ENCODE measurements around the gene ALX3. TPM values are rescaled to one million over a fixed set of nuclear protein-coding genes. Genes with fewer than 3 reads are reported as not detected.

Gene ALX3
- total and polyA plus RNA-seq, 2 of the 4 experiments (the other 2 are of a cell fraction), result not detected

DNA sequence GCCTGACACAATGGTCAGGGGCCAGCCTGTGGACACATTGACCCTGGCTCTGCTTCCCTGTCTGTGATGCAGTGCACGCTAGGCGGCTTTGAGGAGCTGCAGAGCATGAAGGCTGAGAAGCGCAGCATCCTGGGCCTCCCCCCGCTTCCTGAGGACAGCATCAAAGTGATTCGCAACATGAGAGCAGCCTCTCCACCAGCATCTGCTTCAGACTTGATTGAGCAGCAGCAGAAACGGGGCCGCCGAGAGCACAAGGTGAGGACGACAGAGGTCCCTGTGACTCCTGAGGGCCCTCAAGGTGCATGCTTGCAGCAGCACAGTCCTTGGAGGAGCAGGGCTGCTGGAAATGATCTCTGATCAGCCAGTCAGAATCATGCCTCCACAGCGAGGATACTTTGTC is 27.5 kb downstream of the ALX3 start:
- in situ Hi-C loops (cut with MboI; ENCODE audit: low sequenced_read_pairs), result loop anchor here (10.0 kb wide), 1 partner anchor 422 kb away; no protein-coding TSS in a partner anchor

More for the DNA sequence above, 27.5 kb downstream of the ALX3 start:
- H3K4ac ChIP-seq (ENCODE audit: low read depth, low read length), result no peak overlapping the region
- no peak overlapping the region for H3K14ac ChIP-seq (replicated peaks; ENCODE audit: low read depth, low read length)
- no peaks in the 10 kb centered on the region for H3K27me3 ChIP-seq (ENCODE audit: control insufficient read depth, insufficient read depth, low read length)
- dilution Hi-C loops (cut with HindIII; ENCODE audit: low sequenced_read_pairs, unreplicated experiment) (no loop called here), intact Hi-C loops (cut with micrococcal nuclease) (no loop called here)
- no peak overlapping the region for H3K4me2 ChIP-seq (ENCODE audit: low read depth, low read length)
- no peak overlapping the region for H2BK20ac ChIP-seq (ENCODE audit: low read depth, low read length)
- no peak for ATAC-seq (ENCODE audit: low read depth)
- H2BK120ac ChIP-seq (ENCODE audit: low read depth, low read length), result no peak overlapping the region
- H4K20me1 ChIP-seq (ENCODE audit: insufficient read depth, low read length), result no peaks in the 10 kb centered on the region
- H4K5ac ChIP-seq (ENCODE audit: low read depth, low read length), result no peak overlapping the region
- no peaks in the 10 kb centered on the region for H3K9me3 ChIP-seq (ENCODE audit: control insufficient read depth, insufficient read depth, low read length)
- no peak overlapping the region for H3K4me3 ChIP-seq (ENCODE audit: insufficient read depth, low read depth, low read length)
- no peak overlapping the region for H3K18ac ChIP-seq (ENCODE audit: low read depth, low read length)
- ChIA-PET POLR2A (ENCODE audit: unreplicated experiment) (no interaction called here), CTCF (no interaction called here)
- H4K8ac ChIP-seq (ENCODE audit: low read depth in 2 of 2, low read length in 2 of 2), result no peak overlapping the region
- no peak overlapping the region for H4K91ac ChIP-seq (ENCODE audit: insufficient read depth, low read depth, low read length)
- no peak overlapping the region for H2BK15ac ChIP-seq (ENCODE audit: low read depth, low read length)
- peaks cover 11% of the 10 kb centered on the region; the same call in 1 of the 2 replicates for H3K9me1 ChIP-seq (ENCODE audit: insufficient read depth, low read length)
- no peak overlapping the region for H2AK5ac ChIP-seq (ENCODE audit: low read depth, low read length)
- no TSS peak for BruUV-seq (replicated peaks)
- H2BK5ac ChIP-seq (ENCODE audit: low read depth, low read length, poor library complexity, severe bottlenecking), result no peak overlapping the region
- no peak overlapping the region for H2AFZ ChIP-seq (replicated peaks; ENCODE audit: low read length, poor library complexity)
- 97% methylated on average over 6 of the region's 10 CpGs; no CpG with 5 or more reads in 1 of the 2 experiments for WGBS, 2 experiments (ENCODE audit: extremely low coverage in 2 of 2, insufficient read length in 1 of 2)
- H3K4me1 ChIP-seq (ENCODE audit: control insufficient read depth, insufficient read depth, low read length), result no peaks in the 10 kb centered on the region
- peaks cover 13 to 36% of the 10 kb centered on the region in 2 experiments for H3K79me1 ChIP-seq (ENCODE audit: low read depth in 1 of 2, low read length in 2 of 2)
- H3K36me3 ChIP-seq (ENCODE audit: control insufficient read depth, insufficient read depth, low read length), result peaks cover 74% of the 10 kb centered on the region
- no peak overlapping the region for H2AK9ac ChIP-seq (replicated peaks; ENCODE audit: low read depth, low read length, poor library complexity)
- no peak overlapping the region for H3K9ac ChIP-seq (ENCODE audit: low read depth, low read length)
- DNase-seq, result no peak
- no peak overlapping the region for H3K56ac ChIP-seq (ENCODE audit: extremely low read depth, insufficient read depth, low read length)
- H3K23ac ChIP-seq (ENCODE audit: low read depth, low read length), result no peak overlapping the region
- no peak overlapping the region for H3K27ac ChIP-seq (ENCODE audit: insufficient read depth, low read length)
- TF ChIP-seq, protein P1, sequence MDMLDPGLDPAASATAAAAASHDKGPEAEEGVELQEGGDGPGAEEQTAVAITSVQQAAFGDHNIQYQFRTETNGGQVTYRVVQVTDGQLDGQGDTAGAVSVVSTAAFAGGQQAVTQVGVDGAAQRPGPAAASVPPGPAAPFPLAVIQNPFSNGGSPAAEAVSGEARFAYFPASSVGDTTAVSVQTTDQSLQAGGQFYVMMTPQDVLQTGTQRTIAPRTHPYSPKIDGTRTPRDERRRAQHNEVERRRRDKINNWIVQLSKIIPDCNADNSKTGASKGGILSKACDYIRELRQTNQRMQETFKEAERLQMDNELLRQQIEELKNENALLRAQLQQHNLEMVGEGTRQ (IDR thresholded peaks at IDR 0.05; ENCODE audit: low read depth, low read length), result no peak
- TF ChIP-seq SMC3 (IDR thresholded peaks at IDR 0.05; ENCODE audit: low read depth, low read length) (no peak), BHLHE40 (IDR thresholded peaks at IDR 0.05; ENCODE audit: low read depth, low read length) (no peak), CEBPB (IDR thresholded peaks at IDR 0.05; ENCODE audit: low read depth, low read length) (no peak), CHD1 (IDR thresholded peaks at IDR 0.05; ENCODE audit: low read depth, low read length) (no peak), MAFK (IDR thresholded peaks at IDR 0.05; ENCODE audit: low read depth, low read length) (no peak), NFE2L2 (IDR thresholded peaks at IDR 0.05; ENCODE audit: low read depth, low read length) (no peak), RFX5 (IDR thresholded peaks at IDR 0.05; ENCODE audit: low read depth, low read length) (no peak), RCOR1 (IDR thresholded peaks at IDR 0.05; ENCODE audit: insufficient replicate concordance, low read length) (no peak)
- TF ChIP-seq, protein P2, sequence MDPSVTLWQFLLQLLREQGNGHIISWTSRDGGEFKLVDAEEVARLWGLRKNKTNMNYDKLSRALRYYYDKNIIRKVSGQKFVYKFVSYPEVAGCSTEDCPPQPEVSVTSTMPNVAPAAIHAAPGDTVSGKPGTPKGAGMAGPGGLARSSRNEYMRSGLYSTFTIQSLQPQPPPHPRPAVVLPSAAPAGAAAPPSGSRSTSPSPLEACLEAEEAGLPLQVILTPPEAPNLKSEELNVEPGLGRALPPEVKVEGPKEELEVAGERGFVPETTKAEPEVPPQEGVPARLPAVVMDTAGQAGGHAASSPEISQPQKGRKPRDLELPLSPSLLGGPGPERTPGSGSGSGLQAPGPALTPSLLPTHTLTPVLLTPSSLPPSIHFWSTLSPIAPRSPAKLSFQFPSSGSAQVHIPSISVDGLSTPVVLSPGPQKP (IDR thresholded peaks at IDR 0.05; ENCODE audit: borderline replicate concordance, low read depth, low read length), result no peak
